Tibial artery (tissue), 4 donors: Measurements from ENCODE around the gene TRAP1.

ENCODE experiments used
- DNase-seq, 2 donors: peaks; one replicate each; pipeline ENCODE4 v3.0.0-alpha.2; 2019
- H3K27ac ChIP-seq, 2 donors: fragments of 200-600 bp; sonication (generic) in 1 of 2; 1 replicate in 1 of 2; 2 replicates in 1 of 2; pipeline ENCODE4 v1.5.1; 2018 to 2019; ENCODE audit warnings: mild to moderate bottlenecking in 1 of 2
- H3K27me3 ChIP-seq, 2 donors: fragments of 200-600 bp; sonication (generic) in 1 of 2; one replicate each; pipeline versions ENCODE4 v1.5.1 to v1.6.0; 2016 to 2019
- H3K36me3 ChIP-seq, 3 donors: fragments of 200-600 bp; sonication (generic) in 2 of 3; one replicate each; pipeline ENCODE4 v1.5.1; 2016 to 2019; ENCODE audit warnings: mild to moderate bottlenecking in 2 of 3
- H3K4me1 ChIP-seq, 4 donors: fragments of 200-600 bp; sonication (generic) in 2 of 4; 1 replicate in 3 of 4; 2 replicates in 1 of 4; pipeline ENCODE4 v1.5.1; 2016 to 2019
- H3K4me3 ChIP-seq, 2 donors: fragments of 200-600 bp; sonication (generic) in 1 of 2; 1 replicate in 1 of 2; 2 replicates in 1 of 2; pipeline ENCODE4 v1.5.1; 2018 to 2019; ENCODE audit warnings: mild to moderate bottlenecking in 2 of 2
- H3K9me3 ChIP-seq, 3 donors: fragments of 200-600 bp; sonication (generic) in 1 of 3; one replicate each; pipeline ENCODE4 v1.5.1; 2016 to 2019
- CTCF ChIP-seq, 2 experiments: fragments of 200-600 bp in 1 of 2; fragments of 450-650 bp in 1 of 2; IDR thresholded peaks; one replicate each; pipeline ENCODE4 v1.5.1; 2017 to 2019; ENCODE audit warnings: antibody characterized with exemption in 2 of 2, mild to moderate bottlenecking in 1 of 2, moderate library complexity in 1 of 2
- intact Hi-C: fragments of 100-400 bp; cut with DNase I; formaldehyde crosslinking; loops from one replicate; pipeline ENCODE4 v1.15.0; 2023; ENCODE audit warnings: low total_unique reads

TRAP1 gene

GRCh38 chr16:3665508-3665907, 51.8 kb downstream of the TRAP1 start:
- intact Hi-C loops: no loop called here
- H3K4me1 ChIP-seq: no peaks in the 10 kb centered on the region
- no peaks in the 10 kb centered on the region for H3K27me3 ChIP-seq
- no peaks in the 10 kb centered on the region for H3K9me3 ChIP-seq
- DNase-seq: no peak
- H3K4me3 ChIP-seq: no peak overlapping the region
- H3K27ac ChIP-seq: no peak overlapping the region
- no peak for TF ChIP-seq CTCF (IDR thresholded peaks at IDR 0.05)
- H3K36me3 ChIP-seq: peaks cover 21 to 78% (median 72%) of the 10 kb centered on the region in 3 donors

- Histone ChIP-seq H3K27me3 (no peaks in the 10 kb centered on the region), H3K36me3 (peaks cover 24 to 85% (median 77%) of the 10 kb centered on the region in 3 donors), H3K4me3 (no peak overlapping the region), H3K27ac (no peak overlapping the region), H3K4me1 (no peaks in the 10 kb centered on the region), H3K9me3 (no peaks in the 10 kb centered on the region)
- no peak for TF ChIP-seq CTCF (IDR thresholded peaks at IDR 0.05)
- DNase-seq: no peak
- intact Hi-C loops: no loop called here
Observed at GRCh38 chr16:3664187-3664896, 53.0 kb downstream of the TRAP1 start.

- Histone ChIP-seq H3K9me3 (no peaks in the 10 kb centered on the region), H3K27me3 (no peaks in the 10 kb centered on the region), H3K4me3 (no peak overlapping the region), H3K4me1 (no peaks in the 10 kb centered on the region), H3K36me3 (peaks cover 39 to 92% (median 77%) of the 10 kb centered on the region in 3 donors), H3K27ac (no peak overlapping the region)
- intact Hi-C loops: no loop called here
- DNase-seq: no peak
- TF ChIP-seq CTCF (IDR thresholded peaks at IDR 0.05): no peak
Observed at GRCh38 chr16:3662601-3663000, 54.7 kb downstream of the TRAP1 start.

- intact Hi-C loops: no loop called here
- Histone ChIP-seq H3K4me1 (no peaks in the 10 kb centered on the region), H3K4me3 (no peak overlapping the region), H3K36me3 (peaks cover 46 to 94% (median 84%) of the 10 kb centered on the region in 3 donors), H3K27me3 (no peaks in the 10 kb centered on the region), H3K9me3 (no peaks in the 10 kb centered on the region), H3K27ac (no peak overlapping the region)
- TF ChIP-seq CTCF (IDR thresholded peaks at IDR 0.05): no peak
- no peak for DNase-seq
Observed at GRCh38 chr16:3661922-3662321, 55.4 kb downstream of the TRAP1 start.

GRCh38 chr16:3661311-3661710, 56.0 kb downstream of the TRAP1 start:
- intact Hi-C loops: no loop called here
- no peaks in the 10 kb centered on the region for H3K4me1 ChIP-seq
- H3K27ac ChIP-seq: no peak overlapping the region
- H3K27me3 ChIP-seq: no peaks in the 10 kb centered on the region
- TF ChIP-seq CTCF (IDR thresholded peaks at IDR 0.05): no peak
- H3K9me3 ChIP-seq: no peaks in the 10 kb centered on the region
- no peak for DNase-seq
- peaks cover 50 to 99% (median 89%) of the 10 kb centered on the region in 3 donors for H3K36me3 ChIP-seq
- H3K4me3 ChIP-seq: no peak overlapping the region
